GM12878 (cell line): ENCODE measurements around the gene ITPR2. TPM values are rescaled to one million over a fixed set of nuclear protein-coding genes. Genes with fewer than 3 reads are reported as not detected.

Source experiments
- ATAC-seq: fragments of 200-7000 bp; cut with Tn5 transposase; 3 replicates; pipeline ENCODE4 v1.9.1; 2020; ENCODE audit warnings: mild to moderate bottlenecking, moderate library complexity
- BruUV-seq: library from RNA; stranded (reverse); fragments of 400-500 nt; replicated peaks from 2 replicates; lab custom pipeline; 2021; lab: Mats Ljungman, UMichigan
- CTCF ChIA-PET: fragments of 300-600 bp; sonication (Branson Sonifier 250); formaldehyde crosslinking; extraction: SDS; loops from one replicate; lab custom pipeline; 2021; ENCODE audit warnings: inconsistent platforms; lab: Yijun Ruan, JAX
- POLR2A ChIA-PET: fragments of 350-600 bp; formaldehyde crosslinking; extraction: SDS; loops from one replicate; lab custom pipeline; 2021; ENCODE audit warnings: inconsistent platforms; lab: Charles Lee
- RAD21 ChIA-PET: fragments of 300-600 bp; sonication (Branson Sonifier 250); formaldehyde crosslinking; loops from one replicate; lab custom pipeline; 2023; ENCODE audit warnings: antibody characterized with exemption; ENCODE audit not compliant: unreplicated experiment; lab: Charles Lee
- SMC1A ChIA-PET: fragments of 300-600 bp; sonication (Branson Sonifier 250); formaldehyde crosslinking; loops from one replicate; lab custom pipeline; 2023; ENCODE audit not compliant: unreplicated experiment, uncharacterized antibody; lab: Charles Lee
- DNase-seq: peaks from one replicate; pipeline ENCODE4 v3.0.0-alpha.2; 2011; ENCODE audit warnings: low read depth, low spot score
- FAIRE-seq: peaks from 3 replicates; lab custom pipeline; 2011; peaks lifted over from hg19 to GRCh38; lab: Jason Lieb, UNC
- H2AFZ ChIP-seq: 2 replicates; pipeline ENCODE4 v1.6.0; 2011; ENCODE audit warnings: low read depth, low read length, control low read depth; ENCODE audit not compliant: control insufficient read depth
- H3K27ac ChIP-seq: 2 replicates; pipeline ENCODE4 v1.5.1; 2011; ENCODE audit warnings: control low read depth; ENCODE audit not compliant: control insufficient read depth, insufficient read depth
- H3K27me3 ChIP-seq, 2 experiments: replicated peaks in 1 of 2; 2 replicates each; pipeline versions ENCODE4 v1.6.0 to v1.6.1; 2011; ENCODE audit warnings: low read length in 1 of 2; ENCODE audit not compliant: control insufficient read depth in 2 of 2, insufficient read depth in 2 of 2
- H3K36me3 ChIP-seq, 2 experiments: 2 replicates each; pipeline ENCODE4 v1.5.1; 2011; ENCODE audit warnings: low read length in 1 of 2; ENCODE audit not compliant: control insufficient read depth in 2 of 2, insufficient read depth in 2 of 2
- H3K4me1 ChIP-seq: 2 replicates; pipeline ENCODE4 v1.6.1; 2011; ENCODE audit warnings: mild to moderate bottlenecking, low read length, moderate library complexity, mixed read lengths; ENCODE audit not compliant: control insufficient read depth, insufficient read depth
- H3K4me2 ChIP-seq: 2 replicates; pipeline ENCODE4 v1.6.0; 2011; ENCODE audit warnings: control low read depth; ENCODE audit not compliant: control insufficient read depth, insufficient read depth
- H3K4me3 ChIP-seq: fragments of 200-600 bp; sonication (generic); 2 replicates; pipeline ENCODE4 v1.5.1; 2016
- H3K79me2 ChIP-seq: 2 replicates; pipeline ENCODE4 v1.6.0; 2011; ENCODE audit warnings: low read length; ENCODE audit not compliant: control insufficient read depth, insufficient read depth
- H3K9ac ChIP-seq: 2 replicates; pipeline ENCODE4 v1.8.0; 2011; ENCODE audit warnings: low read length, control low read depth, mixed read lengths; ENCODE audit not compliant: control insufficient read depth, insufficient read depth
- H3K9me3 ChIP-seq: replicated peaks from 3 replicates; pipeline ENCODE4 v1.5.1; 2011; ENCODE audit warnings: mild to moderate bottlenecking, low read length; ENCODE audit not compliant: control insufficient read depth, insufficient read depth
- H4K20me1 ChIP-seq: 2 replicates; pipeline ENCODE4 v1.6.0; 2011; ENCODE audit not compliant: control insufficient read depth, insufficient read depth
- ATF7 ChIP-seq: fragments of 450-650 bp; IDR thresholded peaks from 2 replicates; pipeline ENCODE4 v1.6.1; 2016; ENCODE audit warnings: low read depth, mild to moderate bottlenecking
- CHD2 ChIP-seq: IDR thresholded peaks from 2 replicates; pipeline ENCODE4 v1.6.1; 2011; ENCODE audit warnings: low read depth, low read length, improper control_type of control experiment, borderline replicate concordance
- CREB1 ChIP-seq: IDR thresholded peaks from 2 replicates; pipeline ENCODE4 v1.6.1; 2012; ENCODE audit warnings: low read depth, mild to moderate bottlenecking, inconsistent platforms
- EGR1 ChIP-seq, 2 experiments: IDR thresholded peaks; 1 replicate in 1 of 2; 2 replicates in 1 of 2; pipeline ENCODE4 v1.6.1; 2011 to 2012; ENCODE audit warnings: low read depth in 2 of 2, low read length in 2 of 2, borderline replicate concordance in 1 of 2, mild to moderate bottlenecking in 1 of 2, moderate library complexity in 1 of 2
- FOS ChIP-seq: IDR thresholded peaks from 3 replicates; pipeline ENCODE4 v1.6.1; 2011; ENCODE audit warnings: borderline replicate concordance; ENCODE audit not compliant: insufficient read length; ENCODE audit errors: extremely low read depth
- LARP7 ChIP-seq: fragments of 450-650 bp; IDR thresholded peaks from 2 replicates; pipeline ENCODE4 v1.6.1; 2017; ENCODE audit warnings: mild to moderate bottlenecking
- MAX ChIP-seq: IDR thresholded peaks from 2 replicates; pipeline ENCODE4 v1.6.1; 2012; ENCODE audit warnings: low read depth, low read length, improper control_type of control experiment
- MLLT1 ChIP-seq: fragments of 450-650 bp; IDR thresholded peaks from 2 replicates; pipeline ENCODE4 v1.6.1; 2016; ENCODE audit warnings: mild to moderate bottlenecking
- MTA2 ChIP-seq: fragments of 450-650 bp; IDR thresholded peaks from 2 replicates; pipeline ENCODE4 v1.6.1; 2016; ENCODE audit warnings: low read depth, mild to moderate bottlenecking, moderate library complexity
- NR2C1 ChIP-seq: fragments of 450-650 bp; IDR thresholded peaks from 2 replicates; pipeline ENCODE4 v1.6.1; 2017; ENCODE audit warnings: antibody characterized with exemption, mild to moderate bottlenecking, moderate library complexity
- SP1 ChIP-seq: IDR thresholded peaks from one replicate; pipeline ENCODE4 v1.6.1; 2011; ENCODE audit warnings: low read depth, low read length
- SUZ12 ChIP-seq: fragments of 200-600 bp; sonication (generic); IDR thresholded peaks from one replicate; pipeline ENCODE4 v1.6.1; 2018; ENCODE audit warnings: antibody characterized with exemption, mild to moderate bottlenecking; ENCODE audit not compliant: unreplicated experiment
- TARDBP ChIP-seq: IDR thresholded peaks from 2 replicates; pipeline ENCODE4 v1.6.1; 2016; ENCODE audit warnings: borderline replicate concordance
- YY1 ChIP-seq: IDR thresholded peaks from 2 replicates; pipeline ENCODE4 v1.6.1; 2011; ENCODE audit warnings: low read depth, mild to moderate bottlenecking, low read length
- ZNF217 ChIP-seq: fragments of 450-650 bp; IDR thresholded peaks from 2 replicates; pipeline ENCODE4 v1.6.1; 2017; ENCODE audit warnings: antibody characterized with exemption, mild to moderate bottlenecking
- ZNF274 ChIP-seq: IDR thresholded peaks from one replicate; pipeline ENCODE4 v1.8.0; 2011; ENCODE audit not compliant: insufficient read length, insufficient read depth
- ZNF384 ChIP-seq: IDR thresholded peaks from 2 replicates; pipeline ENCODE4 v1.6.1; 2012; ENCODE audit warnings: low read depth, mild to moderate bottlenecking, low read length, improper control_type of control experiment, borderline replicate concordance
- WGBS: methylation state at CpG from one replicate; pipeline ENCODE4 v1.1.6; 2016; ENCODE audit warnings: low lambda C conversion rate; ENCODE audit not compliant: insufficient replicate concordance, insufficient coverage; ENCODE audit errors: missing lambda C conversion rate; 5-methylcytosine and 5-hydroxymethylcytosine counted together
- in situ Hi-C: fragments of 300-500 bp; cut with MboI; formaldehyde crosslinking; loops from 9 replicates; pipeline ENCODE4 v1.14.3; 2018; ENCODE audit warnings: mixed read lengths
- intact Hi-C: fragments of 100-400 bp; cut with micrococcal nuclease; formaldehyde crosslinking; loops from one replicate; pipeline ENCODE4 v1.14.2; 2022; ENCODE audit not compliant: unreplicated experiment
- polyA plus RNA-seq, 11 experiments: library from polyadenylated mRNA; depleted of rRNA in 4 of 11; unstranded in 6 of 11; stranded (reverse) in 5 of 11; fragments of >200 nt; fragmentation: Nextera tagmentation in 4 of 11; fragmentation: Illumina TruSeq in 1 of 11; extraction: Ambion mirVana in 4 of 11; extraction: Trizol in 1 of 11; gene quantifications; 1 replicate in 1 of 11; 2 replicates in 10 of 11; pipeline versions ENCODE4 v1.2.1 to v1.2.3, GENCODE V29; 2011 to 2016; ENCODE audit warnings: inconsistent platforms in 2 of 11, missing spikeins in 2 of 11, low read depth in 1 of 11
- total RNA-seq, 4 experiments: library from RNA; depleted of rRNA in 3 of 4; stranded (reverse); fragments of >200 nt in 3 of 4; fragmentation: Illumina TruSeq in 1 of 4; extraction: Trizol in 1 of 4; gene quantifications; 2 replicates each; pipeline versions ENCODE4 v1.2.1 to v1.2.3, GENCODE V29; 2013 to 2021

Gene ITPR2
- total and polyA plus RNA-seq, 10 of the 15 experiments (the other 5 are each of a cell fraction or from before 2014, with no cell fraction given): 7.5 to 76.2 (median 47.1) TPM

GRCh38 chr12:26455936-26456574, 376.9 kb downstream of the ITPR2 start:
- 82% methylated on average over 3 of the region's 3 CpGs for WGBS
- intact Hi-C loops: no loop called here
- ChIA-PET RAD21 (no interaction called here), CTCF (interaction anchor here (2.0 kb wide), 1 partner anchor 337 kb away, joined by 6 read pairs; no protein-coding TSS in a partner anchor), POLR2A (no interaction called here), SMC1A (interaction anchor here (1.6 kb wide), 1 partner anchor 11 kb away, joined by 4 read pairs; no protein-coding TSS in a partner anchor)
- H3K4me1 ChIP-seq: no peaks in the 10 kb centered on the region
- no peaks in the 10 kb centered on the region for H3K27me3 ChIP-seq
- BruUV-seq: no TSS peak
- no peak overlapping the region for H3K9ac ChIP-seq
- H3K9me3 ChIP-seq: no peaks in the 10 kb centered on the region
- no peaks in the 10 kb centered on the region for H3K79me2 ChIP-seq
- no peak overlapping the region for H3K27ac ChIP-seq
- no peak overlapping the region for H3K4me3 ChIP-seq
- ATAC-seq: no peak
- H3K36me3 ChIP-seq: no peaks in the 10 kb centered on the region; a peak in 3 of 4 replicates
- no peak for TF ChIP-seq MTA2
- no peak for TF ChIP-seq LARP7
- TF ChIP-seq ATF7: no peak
- no peak for TF ChIP-seq TARDBP
- TF ChIP-seq ZNF384: no peak
- no peak for TF ChIP-seq SP1
- no peak for TF ChIP-seq MAX
- TF ChIP-seq FOS: no peak
- no peak for TF ChIP-seq ZNF274
- TF ChIP-seq EGR1 (IDR thresholded peaks at IDR 0.05; ENCODE audit: borderline replicate concordance in 1 of 2, low read depth in 2 of 2, low read length in 2 of 2): no peak
- TF ChIP-seq CHD2: no peak
- TF ChIP-seq NR2C1: no peak
- TF ChIP-seq MLLT1: no peak
- no peak for TF ChIP-seq CREB1
- TF ChIP-seq YY1: no peak
- no peak for TF ChIP-seq SUZ12
- TF ChIP-seq ZNF217: no peak
- no peak for FAIRE-seq
- no peak for DNase-seq
- in situ Hi-C loops: no loop called here
- H4K20me1 ChIP-seq: no peaks in the 10 kb centered on the region
- no peak overlapping the region for H2AFZ ChIP-seq
- no peak overlapping the region for H3K4me2 ChIP-seq
